HG03558 (cell line): Measurements from ENCODE around the gene ALAD.
"Not testable (repeated sequence)": the region's sequence is repeated elsewhere in the genome, so short reads cannot be mapped to it uniquely, and the experiment has no call there.

Experiments used
- ATAC-seq: cut with Tn5 transposase; IDR thresholded peaks from one replicate; pipeline ENCODE4 v1.9.1; 2021; ENCODE audit warnings: moderate number of reproducible peaks; ENCODE audit not compliant: unreplicated experiment; ENCODE audit errors: extremely low read depth

The ALAD gene

GRCh38 chr9:113375057-113376023 lies 25.7 kb downstream of the ALAD start:
- no peak for ATAC-seq

GRCh38 chr9:113373676-113374392 lies 27.2 kb downstream of the ALAD start:
- ATAC-seq: no peak

- ATAC-seq: no peak
These were observed 27.8 kb downstream of the ALAD start for GRCh38 chr9:113373256-113373655.

GRCh38 chr9:113372059-113372458 lies 29.0 kb downstream of the ALAD start:
- no peak for ATAC-seq

GRCh38 chr9:113370806-113371325 lies 30.2 kb downstream of the ALAD start:
- ATAC-seq: no peak

- no peak for ATAC-seq
These were observed 31.3 kb downstream of the ALAD start for GRCh38 chr9:113369855-113370140.

- no peak for ATAC-seq
These were observed 31.9 kb downstream of the ALAD start for GRCh38 chr9:113368982-113369854.

GRCh38 chr9:113368348-113368981 lies 32.6 kb downstream of the ALAD start:
- ATAC-seq: no peak

GRCh38 chr9:113365652-113366051 lies 35.4 kb downstream of the ALAD start:
- ATAC-seq: not testable (repeated sequence)

GRCh38 chr9:113364951-113365350 lies 36.1 kb downstream of the ALAD start:
- ATAC-seq: no peak

- no peak for ATAC-seq
These were observed 37.7 kb downstream of the ALAD start for GRCh38 chr9:113363336-113363735.

GRCh38 chr9:113361304-113362018 lies 39.6 kb downstream of the ALAD start:
- ATAC-seq: no peak

- no peak for ATAC-seq
These were observed 40.7 kb downstream of the ALAD start for GRCh38 chr9:113360242-113360842.

GRCh38 chr9:113359385-113359784 lies 41.7 kb downstream of the ALAD start:
- no peak for ATAC-seq

- ATAC-seq: no peak
These were observed 44.3 kb downstream of the ALAD start for GRCh38 chr9:113356686-113357292.

GRCh38 chr9:113355040-113355596 lies 46.0 kb downstream of the ALAD start:
- no peak for ATAC-seq

- no peak for ATAC-seq
These were observed 48.7 kb downstream of the ALAD start for GRCh38 chr9:113352411-113352810.

- no peak for ATAC-seq
These were observed 49.1 kb downstream of the ALAD start for GRCh38 chr9:113352006-113352405.
